PC-3 (cell line): ENCODE data around the gene TBC1D2.
"Not testable (repeated sequence)": the region's sequence is repeated elsewhere in the genome, so short reads cannot be mapped to it uniquely, and the experiment has no call there.

Experiments
- EZH2phosphoT487 ChIP-seq: fragments of 300-600 bp; sonication (generic); IDR thresholded peaks from 2 replicates; pipeline ENCODE4 v1.6.1; 2018; ENCODE audit warnings: mild to moderate bottlenecking, antibody characterized with exemption, low read length, borderline replicate concordance
- TF ChIP-seq, protein P1 (sequence below): fragments of 300-600 bp; sonication (generic); conservative IDR thresholded peaks from 2 replicates; pipeline ENCODE4 v1.5.1; 2017; ENCODE audit warnings: antibody characterized with exemption, low read depth, mild to moderate bottlenecking, low read length

DNA sequence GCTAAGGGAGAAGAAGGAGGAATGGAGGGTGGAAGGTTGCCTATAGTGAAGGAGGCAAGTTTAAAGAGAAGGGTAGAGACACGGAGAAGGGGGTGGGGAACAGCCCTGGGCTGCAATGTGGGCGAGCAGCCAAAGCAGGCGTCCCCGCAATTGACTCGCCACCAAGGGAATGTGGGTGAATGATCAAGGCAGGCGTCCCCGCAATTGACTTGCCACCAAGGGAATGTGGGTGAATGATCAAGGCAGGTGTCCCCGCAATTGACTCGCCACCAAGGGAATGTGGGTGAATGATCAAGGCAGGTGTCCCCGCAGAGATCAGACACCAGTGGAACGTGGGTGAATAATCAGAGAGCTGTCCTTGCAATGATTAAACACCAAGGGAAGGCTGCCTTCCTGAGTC is 14.8 kb upstream of the TBC1D2 start:
- TF ChIP-seq, protein P1, sequence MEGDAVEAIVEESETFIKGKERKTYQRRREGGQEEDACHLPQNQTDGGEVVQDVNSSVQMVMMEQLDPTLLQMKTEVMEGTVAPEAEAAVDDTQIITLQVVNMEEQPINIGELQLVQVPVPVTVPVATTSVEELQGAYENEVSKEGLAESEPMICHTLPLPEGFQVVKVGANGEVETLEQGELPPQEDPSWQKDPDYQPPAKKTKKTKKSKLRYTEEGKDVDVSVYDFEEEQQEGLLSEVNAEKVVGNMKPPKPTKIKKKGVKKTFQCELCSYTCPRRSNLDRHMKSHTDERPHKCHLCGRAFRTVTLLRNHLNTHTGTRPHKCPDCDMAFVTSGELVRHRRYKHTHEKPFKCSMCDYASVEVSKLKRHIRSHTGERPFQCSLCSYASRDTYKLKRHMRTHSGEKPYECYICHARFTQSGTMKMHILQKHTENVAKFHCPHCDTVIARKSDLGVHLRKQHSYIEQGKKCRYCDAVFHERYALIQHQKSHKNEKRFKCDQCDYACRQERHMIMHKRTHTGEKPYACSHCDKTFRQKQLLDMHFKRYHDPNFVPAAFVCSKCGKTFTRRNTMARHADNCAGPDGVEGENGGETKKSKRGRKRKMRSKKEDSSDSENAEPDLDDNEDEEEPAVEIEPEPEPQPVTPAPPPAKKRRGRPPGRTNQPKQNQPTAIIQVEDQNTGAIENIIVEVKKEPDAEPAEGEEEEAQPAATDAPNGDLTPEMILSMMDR, result not testable (repeated sequence)
- not testable (repeated sequence) for TF ChIP-seq EZH2phosphoT487
